ENCODE results near the gene TRAK2.
"Not testable (repeated sequence)": the region's sequence is repeated elsewhere in the genome, so short reads cannot be mapped to it uniquely, and the experiment has no call there.

DNA sequence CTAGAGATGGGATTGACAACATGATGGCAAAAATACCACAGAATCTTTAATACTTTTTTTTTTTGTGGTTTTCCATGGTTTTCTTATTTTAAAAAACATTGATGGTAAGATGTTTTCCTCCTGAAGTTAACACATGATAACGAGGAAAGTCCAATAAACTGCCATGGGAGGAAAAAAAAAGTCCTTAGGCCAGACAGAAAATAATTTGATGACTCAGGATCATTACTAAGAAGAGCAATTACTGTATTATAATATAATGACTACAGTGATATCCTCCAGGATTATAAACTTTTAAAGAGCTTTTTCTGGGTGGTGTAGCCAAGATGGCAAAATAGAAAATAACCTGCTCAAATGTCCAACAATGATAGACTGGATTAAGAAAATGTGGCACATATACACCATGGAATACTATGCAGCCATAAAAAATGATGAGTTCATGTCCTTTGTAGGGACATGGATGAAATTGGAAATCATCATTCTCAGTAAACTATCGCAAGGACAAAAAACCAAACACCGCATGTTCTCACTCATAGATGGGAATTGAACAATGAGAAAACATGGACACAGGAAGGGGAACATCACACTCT lies 11.8 kb downstream of the TRAK2 start:
- not testable (repeated sequence) for TF ChIP-seq L3MBTL2 (IDR thresholded peaks at IDR 0.05); RNF2 (IDR thresholded peaks at IDR 0.05); SP1 (CRISPR knock-in tag; IDR thresholded peaks at IDR 0.05); SP2 (IDR thresholded peaks at IDR 0.05; ENCODE audit: extremely low read depth, low read depth, low read length, poor library complexity, severe bottlenecking); KAT7 (CRISPR knock-in tag; IDR thresholded peaks at IDR 0.05; ENCODE audit: borderline replicate concordance); GTF2F1 (IDR thresholded peaks at IDR 0.05; ENCODE audit: low read depth, low read length)
- TF ChIP-seq, protein P1, sequence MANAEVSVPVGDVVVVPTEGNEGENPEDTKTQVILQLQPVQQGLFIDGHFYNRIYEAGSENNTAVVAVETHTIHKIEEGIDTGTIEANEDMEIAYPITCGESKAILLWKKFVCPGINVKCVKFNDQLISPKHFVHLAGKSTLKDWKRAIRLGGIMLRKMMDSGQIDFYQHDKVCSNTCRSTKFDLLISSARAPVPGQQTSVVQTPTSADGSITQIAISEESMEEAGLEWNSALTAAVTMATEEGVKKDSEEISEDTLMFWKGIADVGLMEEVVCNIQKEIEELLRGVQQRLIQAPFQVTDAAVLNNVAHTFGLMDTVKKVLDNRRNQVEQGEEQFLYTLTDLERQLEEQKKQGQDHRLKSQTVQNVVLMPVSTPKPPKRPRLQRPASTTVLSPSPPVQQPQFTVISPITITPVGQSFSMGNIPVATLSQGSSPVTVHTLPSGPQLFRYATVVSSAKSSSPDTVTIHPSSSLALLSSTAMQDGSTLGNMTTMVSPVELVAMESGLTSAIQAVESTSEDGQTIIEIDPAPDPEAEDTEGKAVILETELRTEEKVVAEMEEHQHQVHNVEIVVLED (CRISPR knock-in tag; IDR thresholded peaks at IDR 0.05): not testable (repeated sequence)
- TF ChIP-seq, protein P2, sequence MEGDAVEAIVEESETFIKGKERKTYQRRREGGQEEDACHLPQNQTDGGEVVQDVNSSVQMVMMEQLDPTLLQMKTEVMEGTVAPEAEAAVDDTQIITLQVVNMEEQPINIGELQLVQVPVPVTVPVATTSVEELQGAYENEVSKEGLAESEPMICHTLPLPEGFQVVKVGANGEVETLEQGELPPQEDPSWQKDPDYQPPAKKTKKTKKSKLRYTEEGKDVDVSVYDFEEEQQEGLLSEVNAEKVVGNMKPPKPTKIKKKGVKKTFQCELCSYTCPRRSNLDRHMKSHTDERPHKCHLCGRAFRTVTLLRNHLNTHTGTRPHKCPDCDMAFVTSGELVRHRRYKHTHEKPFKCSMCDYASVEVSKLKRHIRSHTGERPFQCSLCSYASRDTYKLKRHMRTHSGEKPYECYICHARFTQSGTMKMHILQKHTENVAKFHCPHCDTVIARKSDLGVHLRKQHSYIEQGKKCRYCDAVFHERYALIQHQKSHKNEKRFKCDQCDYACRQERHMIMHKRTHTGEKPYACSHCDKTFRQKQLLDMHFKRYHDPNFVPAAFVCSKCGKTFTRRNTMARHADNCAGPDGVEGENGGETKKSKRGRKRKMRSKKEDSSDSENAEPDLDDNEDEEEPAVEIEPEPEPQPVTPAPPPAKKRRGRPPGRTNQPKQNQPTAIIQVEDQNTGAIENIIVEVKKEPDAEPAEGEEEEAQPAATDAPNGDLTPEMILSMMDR (IDR thresholded peaks at IDR 0.05 in 2 of 3, conservative IDR thresholded peaks at IDR 0.05 in 1 of 3; ENCODE audit: insufficient read depth in 2 of 3, low read depth in 1 of 3, low read length in 3 of 3): not testable (repeated sequence)
- TF ChIP-seq, protein P3, sequence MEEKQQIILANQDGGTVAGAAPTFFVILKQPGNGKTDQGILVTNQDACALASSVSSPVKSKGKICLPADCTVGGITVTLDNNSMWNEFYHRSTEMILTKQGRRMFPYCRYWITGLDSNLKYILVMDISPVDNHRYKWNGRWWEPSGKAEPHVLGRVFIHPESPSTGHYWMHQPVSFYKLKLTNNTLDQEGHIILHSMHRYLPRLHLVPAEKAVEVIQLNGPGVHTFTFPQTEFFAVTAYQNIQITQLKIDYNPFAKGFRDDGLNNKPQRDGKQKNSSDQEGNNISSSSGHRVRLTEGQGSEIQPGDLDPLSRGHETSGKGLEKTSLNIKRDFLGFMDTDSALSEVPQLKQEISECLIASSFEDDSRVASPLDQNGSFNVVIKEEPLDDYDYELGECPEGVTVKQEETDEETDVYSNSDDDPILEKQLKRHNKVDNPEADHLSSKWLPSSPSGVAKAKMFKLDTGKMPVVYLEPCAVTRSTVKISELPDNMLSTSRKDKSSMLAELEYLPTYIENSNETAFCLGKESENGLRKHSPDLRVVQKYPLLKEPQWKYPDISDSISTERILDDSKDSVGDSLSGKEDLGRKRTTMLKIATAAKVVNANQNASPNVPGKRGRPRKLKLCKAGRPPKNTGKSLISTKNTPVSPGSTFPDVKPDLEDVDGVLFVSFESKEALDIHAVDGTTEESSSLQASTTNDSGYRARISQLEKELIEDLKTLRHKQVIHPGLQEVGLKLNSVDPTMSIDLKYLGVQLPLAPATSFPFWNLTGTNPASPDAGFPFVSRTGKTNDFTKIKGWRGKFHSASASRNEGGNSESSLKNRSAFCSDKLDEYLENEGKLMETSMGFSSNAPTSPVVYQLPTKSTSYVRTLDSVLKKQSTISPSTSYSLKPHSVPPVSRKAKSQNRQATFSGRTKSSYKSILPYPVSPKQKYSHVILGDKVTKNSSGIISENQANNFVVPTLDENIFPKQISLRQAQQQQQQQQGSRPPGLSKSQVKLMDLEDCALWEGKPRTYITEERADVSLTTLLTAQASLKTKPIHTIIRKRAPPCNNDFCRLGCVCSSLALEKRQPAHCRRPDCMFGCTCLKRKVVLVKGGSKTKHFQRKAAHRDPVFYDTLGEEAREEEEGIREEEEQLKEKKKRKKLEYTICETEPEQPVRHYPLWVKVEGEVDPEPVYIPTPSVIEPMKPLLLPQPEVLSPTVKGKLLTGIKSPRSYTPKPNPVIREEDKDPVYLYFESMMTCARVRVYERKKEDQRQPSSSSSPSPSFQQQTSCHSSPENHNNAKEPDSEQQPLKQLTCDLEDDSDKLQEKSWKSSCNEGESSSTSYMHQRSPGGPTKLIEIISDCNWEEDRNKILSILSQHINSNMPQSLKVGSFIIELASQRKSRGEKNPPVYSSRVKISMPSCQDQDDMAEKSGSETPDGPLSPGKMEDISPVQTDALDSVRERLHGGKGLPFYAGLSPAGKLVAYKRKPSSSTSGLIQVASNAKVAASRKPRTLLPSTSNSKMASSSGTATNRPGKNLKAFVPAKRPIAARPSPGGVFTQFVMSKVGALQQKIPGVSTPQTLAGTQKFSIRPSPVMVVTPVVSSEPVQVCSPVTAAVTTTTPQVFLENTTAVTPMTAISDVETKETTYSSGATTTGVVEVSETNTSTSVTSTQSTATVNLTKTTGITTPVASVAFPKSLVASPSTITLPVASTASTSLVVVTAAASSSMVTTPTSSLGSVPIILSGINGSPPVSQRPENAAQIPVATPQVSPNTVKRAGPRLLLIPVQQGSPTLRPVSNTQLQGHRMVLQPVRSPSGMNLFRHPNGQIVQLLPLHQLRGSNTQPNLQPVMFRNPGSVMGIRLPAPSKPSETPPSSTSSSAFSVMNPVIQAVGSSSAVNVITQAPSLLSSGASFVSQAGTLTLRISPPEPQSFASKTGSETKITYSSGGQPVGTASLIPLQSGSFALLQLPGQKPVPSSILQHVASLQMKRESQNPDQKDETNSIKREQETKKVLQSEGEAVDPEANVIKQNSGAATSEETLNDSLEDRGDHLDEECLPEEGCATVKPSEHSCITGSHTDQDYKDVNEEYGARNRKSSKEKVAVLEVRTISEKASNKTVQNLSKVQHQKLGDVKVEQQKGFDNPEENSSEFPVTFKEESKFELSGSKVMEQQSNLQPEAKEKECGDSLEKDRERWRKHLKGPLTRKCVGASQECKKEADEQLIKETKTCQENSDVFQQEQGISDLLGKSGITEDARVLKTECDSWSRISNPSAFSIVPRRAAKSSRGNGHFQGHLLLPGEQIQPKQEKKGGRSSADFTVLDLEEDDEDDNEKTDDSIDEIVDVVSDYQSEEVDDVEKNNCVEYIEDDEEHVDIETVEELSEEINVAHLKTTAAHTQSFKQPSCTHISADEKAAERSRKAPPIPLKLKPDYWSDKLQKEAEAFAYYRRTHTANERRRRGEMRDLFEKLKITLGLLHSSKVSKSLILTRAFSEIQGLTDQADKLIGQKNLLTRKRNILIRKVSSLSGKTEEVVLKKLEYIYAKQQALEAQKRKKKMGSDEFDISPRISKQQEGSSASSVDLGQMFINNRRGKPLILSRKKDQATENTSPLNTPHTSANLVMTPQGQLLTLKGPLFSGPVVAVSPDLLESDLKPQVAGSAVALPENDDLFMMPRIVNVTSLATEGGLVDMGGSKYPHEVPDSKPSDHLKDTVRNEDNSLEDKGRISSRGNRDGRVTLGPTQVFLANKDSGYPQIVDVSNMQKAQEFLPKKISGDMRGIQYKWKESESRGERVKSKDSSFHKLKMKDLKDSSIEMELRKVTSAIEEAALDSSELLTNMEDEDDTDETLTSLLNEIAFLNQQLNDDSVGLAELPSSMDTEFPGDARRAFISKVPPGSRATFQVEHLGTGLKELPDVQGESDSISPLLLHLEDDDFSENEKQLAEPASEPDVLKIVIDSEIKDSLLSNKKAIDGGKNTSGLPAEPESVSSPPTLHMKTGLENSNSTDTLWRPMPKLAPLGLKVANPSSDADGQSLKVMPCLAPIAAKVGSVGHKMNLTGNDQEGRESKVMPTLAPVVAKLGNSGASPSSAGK (IDR thresholded peaks at IDR 0.05): not testable (repeated sequence)

Data from K562 (cell line).